Activated CD4-positive, CD25-positive, alpha-beta regulatory T cell (primary cell): ENCODE measurements around the gene BAIAP3.

Experiments used
- DNase-seq, 4 experiments: peaks; one replicate each; lab custom pipeline; 2025; lab: John Stamatoyannopoulos, UW

The BAIAP3 gene

GRCh38 chr16:1334739-1335138 is 1.3 kb downstream of the BAIAP3 start:
- no peak for DNase-seq

GRCh38 chr16:1335211-1335971 is 1.9 kb downstream of the BAIAP3 start:
- no peak for DNase-seq

- DNase-seq: no peak
Observed at GRCh38 chr16:1335996-1336395, 2.6 kb downstream of the BAIAP3 start.

GRCh38 chr16:1336619-1337018 is 3.2 kb downstream of the BAIAP3 start:
- DNase-seq: no peak

- no peak for DNase-seq
Observed at GRCh38 chr16:1337486-1337885, 4.0 kb downstream of the BAIAP3 start.

- DNase-seq: peak in 1 of 4 experiments; percentile 26
Observed at GRCh38 chr16:1338119-1338730, 4.8 kb downstream of the BAIAP3 start.

GRCh38 chr16:1338855-1339675 is 5.6 kb downstream of the BAIAP3 start:
- DNase-seq: no peak

GRCh38 chr16:1340730-1341494 is 7.5 kb downstream of the BAIAP3 start:
- no peak for DNase-seq

- DNase-seq: no peak
Observed at GRCh38 chr16:1341495-1342420, 8.3 kb downstream of the BAIAP3 start.

- DNase-seq: peak; percentile 84 to 88 (median 85)
Observed at GRCh38 chr16:1342526-1343427, 9.3 kb downstream of the BAIAP3 start.

GRCh38 chr16:1343428-1344242 is 10.2 kb downstream of the BAIAP3 start:
- DNase-seq: no peak

- no peak for DNase-seq
Observed at GRCh38 chr16:1344499-1344898, 11.1 kb downstream of the BAIAP3 start.

- no peak for DNase-seq
Observed at GRCh38 chr16:1345087-1345486, 11.6 kb downstream of the BAIAP3 start.

- no peak for DNase-seq
Observed at GRCh38 chr16:1345651-1346421, 12.4 kb downstream of the BAIAP3 start.

GRCh38 chr16:1346422-1347285 is 13.2 kb downstream of the BAIAP3 start:
- no peak for DNase-seq

- DNase-seq: no peak
Observed at GRCh38 chr16:1347286-1347855, 13.9 kb downstream of the BAIAP3 start.

- DNase-seq: no peak
Observed at GRCh38 chr16:1347962-1348361, 14.5 kb downstream of the BAIAP3 start.
